GM21526 (cell line): ENCODE results near the gene SRGAP2.
"Not testable (repeated sequence)": the region's sequence is repeated elsewhere in the genome, so short reads cannot be mapped to it uniquely, and the experiment has no call there.

ENCODE experiments used
- ATAC-seq: cut with Tn5 transposase; IDR thresholded peaks from one replicate; pipeline ENCODE4 v1.9.1; 2021; ENCODE audit warnings: moderate library complexity; ENCODE audit not compliant: unreplicated experiment, low FRiP score

The SRGAP2 gene

GRCh38 chr1:206204871-206205270 lies 1.5 kb downstream of the SRGAP2 start:
- ATAC-seq = not testable (repeated sequence)

GRCh38 chr1:206205569-206205968 lies 2.2 kb downstream of the SRGAP2 start:
- ATAC-seq = not testable (repeated sequence)

DNA sequence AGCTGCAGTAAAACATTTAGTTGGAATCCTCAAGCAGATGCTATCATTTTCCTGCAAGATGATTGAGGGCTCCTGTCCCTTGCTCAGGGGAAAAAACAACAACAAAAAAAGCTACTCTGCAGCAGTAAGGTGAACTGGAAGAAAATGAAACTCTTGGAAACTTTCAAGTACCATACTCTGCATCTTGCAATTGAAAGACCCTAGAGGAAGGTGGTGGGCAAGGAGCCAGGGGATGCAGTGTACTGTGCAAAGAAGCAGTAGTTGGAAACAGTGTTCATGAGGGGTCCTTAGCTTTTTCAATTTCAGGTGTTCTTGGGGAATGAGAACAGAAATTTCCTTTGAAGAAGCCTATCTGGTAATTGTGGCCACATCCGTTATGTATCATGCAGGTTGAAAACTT lies 7.5 kb downstream of the SRGAP2 start:
- not testable (repeated sequence) for ATAC-seq

DNA sequence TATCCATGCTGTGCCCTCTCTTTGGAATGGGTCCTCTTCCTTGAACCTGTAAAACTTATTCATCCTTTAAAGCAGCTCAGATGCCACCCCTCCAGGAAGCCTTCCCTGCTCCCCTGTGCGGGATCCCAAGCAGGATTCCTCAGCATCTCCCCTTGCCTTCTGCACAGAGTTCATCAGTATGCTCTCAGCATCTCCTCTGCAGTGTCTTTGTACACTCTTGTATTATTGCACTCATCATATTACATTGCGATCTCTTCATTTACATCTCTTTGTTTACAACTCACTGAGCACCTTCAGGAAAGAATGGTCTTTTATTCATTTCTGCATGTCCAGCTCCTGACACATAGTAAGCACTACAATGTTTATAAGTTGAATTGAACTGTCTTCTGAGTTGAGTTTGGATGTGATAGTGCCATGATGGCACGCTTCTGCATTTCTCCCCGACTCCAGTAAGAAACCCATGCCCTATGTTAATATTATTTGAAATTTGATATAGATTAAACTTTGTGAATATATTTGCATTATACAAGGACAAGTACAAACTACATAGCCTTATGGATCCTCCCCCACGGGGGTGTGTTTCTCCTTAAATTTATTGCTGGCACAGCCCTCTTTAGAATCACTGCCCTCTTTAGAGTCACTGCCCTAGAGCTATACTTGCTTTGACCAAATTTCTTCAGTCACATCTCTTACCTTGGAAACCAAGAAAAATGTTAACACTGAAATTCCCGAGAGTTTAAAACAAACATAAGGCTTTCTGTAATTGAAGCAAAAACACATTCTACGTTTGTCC lies 12.5 kb downstream of the SRGAP2 start:
- not testable (repeated sequence) for ATAC-seq

- not testable (repeated sequence) for ATAC-seq
Observed at GRCh38 chr1:206218285-206218684, 14.9 kb downstream of the SRGAP2 start.

GRCh38 chr1:206218765-206219164 lies 15.4 kb downstream of the SRGAP2 start:
- ATAC-seq = not testable (repeated sequence)

- ATAC-seq = not testable (repeated sequence)
Observed at GRCh38 chr1:206219514-206220331, 16.4 kb downstream of the SRGAP2 start.

GRCh38 chr1:206220332-206221000 lies 17.1 kb downstream of the SRGAP2 start:
- ATAC-seq = not testable (repeated sequence)

DNA sequence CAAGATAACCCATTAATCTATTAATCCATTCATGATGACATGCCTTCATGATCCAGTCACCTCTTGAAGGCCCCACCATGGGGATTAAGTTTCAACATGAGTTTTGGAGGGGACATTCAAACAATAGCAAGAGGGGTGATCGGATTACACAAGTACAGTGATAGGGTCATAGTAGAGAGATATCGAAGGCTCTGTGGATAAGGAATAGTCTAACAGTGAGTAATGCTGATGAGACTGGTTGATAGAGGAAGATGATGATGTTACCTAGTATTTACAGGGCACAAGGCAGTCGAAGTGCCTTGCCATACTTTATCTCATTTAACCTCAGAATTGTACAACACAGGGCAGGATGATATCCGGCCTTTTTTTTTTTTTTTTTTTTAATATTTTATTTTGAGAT lies 18.2 kb downstream of the SRGAP2 start:
- ATAC-seq = not testable (repeated sequence)

GRCh38 chr1:206224190-206224776 lies 20.9 kb downstream of the SRGAP2 start:
- ATAC-seq = not testable (repeated sequence)

GRCh38 chr1:206225386-206225785 lies 22.0 kb downstream of the SRGAP2 start:
- ATAC-seq = not testable (repeated sequence)

- ATAC-seq = not testable (repeated sequence)
Observed at GRCh38 chr1:206226886-206227285, 23.5 kb downstream of the SRGAP2 start.

DNA sequence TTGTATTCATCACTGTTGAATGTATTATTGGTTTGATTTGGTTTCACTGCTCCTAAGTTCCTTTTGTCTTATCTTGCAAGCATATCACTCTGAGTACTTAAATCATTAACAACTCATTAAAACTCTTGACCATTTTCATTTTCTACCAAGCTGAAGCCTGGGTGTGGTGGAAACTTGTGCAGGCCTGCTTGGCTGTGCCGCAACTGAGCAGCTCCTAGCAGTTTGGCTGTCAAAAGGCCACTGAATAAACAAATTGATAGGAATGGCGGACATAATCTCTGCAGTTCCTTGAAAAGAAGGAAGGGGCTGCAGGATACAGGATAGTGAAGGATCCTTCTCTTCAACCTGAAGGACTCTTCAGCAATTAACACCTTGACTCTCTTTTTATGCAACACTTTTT lies 25.9 kb downstream of the SRGAP2 start:
- ATAC-seq = not testable (repeated sequence)

GRCh38 chr1:206231989-206232388 lies 28.6 kb downstream of the SRGAP2 start:
- ATAC-seq = not testable (repeated sequence)

GRCh38 chr1:206232970-206233645 lies 29.8 kb downstream of the SRGAP2 start:
- ATAC-seq = peak; percentile 61

GRCh38 chr1:206234189-206234916 lies 31.0 kb downstream of the SRGAP2 start:
- ATAC-seq = not testable (repeated sequence)

GRCh38 chr1:206235190-206235589 lies 31.8 kb downstream of the SRGAP2 start:
- ATAC-seq = not testable (repeated sequence)

GRCh38 chr1:206240288-206240687 lies 36.9 kb downstream of the SRGAP2 start:
- peak; percentile 59 for ATAC-seq

DNA sequence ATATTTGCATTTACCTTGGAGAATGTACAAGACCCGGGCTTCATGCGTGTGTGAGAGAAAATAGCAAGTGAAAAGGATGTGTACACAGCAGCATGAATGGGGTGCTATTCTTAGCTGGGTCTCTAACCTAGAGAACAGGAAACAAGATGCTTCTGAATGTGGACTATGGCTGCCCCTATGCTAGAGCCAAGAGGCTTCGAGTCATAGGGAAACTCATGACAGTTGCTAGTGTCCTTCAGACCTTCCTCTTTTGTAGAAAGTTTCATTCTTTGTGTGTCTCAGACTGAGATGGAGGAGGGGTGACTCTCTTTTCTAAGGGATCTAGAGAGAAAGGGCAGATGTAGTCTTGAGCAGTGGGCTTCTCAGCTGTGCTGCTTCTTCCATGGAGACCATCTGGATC lies 40.0 kb downstream of the SRGAP2 start:
- peak; percentile 98 for ATAC-seq
